ENCODE results near the gene MPND.

The MPND gene

DNA sequence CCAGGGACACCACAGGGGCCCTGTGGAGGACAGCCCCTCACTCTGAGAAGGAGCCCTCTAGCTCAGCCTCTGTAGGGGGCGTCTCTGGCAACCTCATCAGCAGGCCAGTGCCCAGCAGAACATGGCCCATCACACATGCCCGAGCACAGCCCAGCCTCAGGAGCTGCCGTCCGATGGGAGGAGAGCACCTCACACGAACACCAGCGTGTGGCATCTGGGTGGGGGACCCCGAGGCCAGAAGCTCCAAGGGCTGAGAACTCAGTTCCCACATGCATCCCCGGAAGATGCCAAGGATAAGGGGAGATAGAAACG, 45.7 kb downstream of the MPND start:
- no peak overlapping the region for H3K9ac ChIP-seq

DNA sequence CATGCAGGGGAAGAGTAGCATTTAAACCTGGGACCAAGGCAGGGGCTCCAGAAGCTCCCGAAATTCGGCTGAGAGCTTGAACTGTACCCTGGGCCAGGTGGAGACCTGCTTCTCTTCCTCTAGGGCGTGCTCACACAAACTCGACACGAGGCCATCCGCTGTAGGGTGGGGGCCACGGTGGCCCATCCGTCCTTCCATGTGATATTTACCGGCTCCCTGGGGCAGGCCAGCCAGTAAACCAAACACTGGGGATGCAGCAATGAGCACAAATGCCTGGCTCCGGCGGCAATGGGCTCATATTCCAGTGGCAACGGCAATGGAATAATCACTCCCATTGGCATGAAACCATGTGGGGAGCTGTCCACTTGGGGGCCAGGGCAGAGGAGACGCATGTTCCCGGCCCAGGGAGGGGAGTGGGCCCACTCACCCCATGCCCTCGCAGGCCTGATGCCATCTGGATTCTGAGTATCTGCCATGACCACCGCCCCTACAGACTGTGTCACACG, 46.2 kb downstream of the MPND start:
- peaks cover 40% of the 10 kb centered on the region for H3K4me1 ChIP-seq
- no peaks in the 10 kb centered on the region for H3K9me3 ChIP-seq (ENCODE audit: control insufficient read depth, low read length)
- no peaks in the 10 kb centered on the region for H3K27me3 ChIP-seq (ENCODE audit: control insufficient read depth, insufficient read depth, low read length)
- H2AFZ ChIP-seq, result no peak overlapping the region
- peak overlapping the region; percentile 76 for H3K27ac ChIP-seq
- H3K9ac ChIP-seq, result no peak overlapping the region
- H3K36me3 ChIP-seq (ENCODE audit: control insufficient read depth, insufficient read depth, low read length), result no peaks in the 10 kb centered on the region
- no peak overlapping the region for H3K4me2 ChIP-seq (ENCODE audit: low read length)
- TF ChIP-seq, protein P1, sequence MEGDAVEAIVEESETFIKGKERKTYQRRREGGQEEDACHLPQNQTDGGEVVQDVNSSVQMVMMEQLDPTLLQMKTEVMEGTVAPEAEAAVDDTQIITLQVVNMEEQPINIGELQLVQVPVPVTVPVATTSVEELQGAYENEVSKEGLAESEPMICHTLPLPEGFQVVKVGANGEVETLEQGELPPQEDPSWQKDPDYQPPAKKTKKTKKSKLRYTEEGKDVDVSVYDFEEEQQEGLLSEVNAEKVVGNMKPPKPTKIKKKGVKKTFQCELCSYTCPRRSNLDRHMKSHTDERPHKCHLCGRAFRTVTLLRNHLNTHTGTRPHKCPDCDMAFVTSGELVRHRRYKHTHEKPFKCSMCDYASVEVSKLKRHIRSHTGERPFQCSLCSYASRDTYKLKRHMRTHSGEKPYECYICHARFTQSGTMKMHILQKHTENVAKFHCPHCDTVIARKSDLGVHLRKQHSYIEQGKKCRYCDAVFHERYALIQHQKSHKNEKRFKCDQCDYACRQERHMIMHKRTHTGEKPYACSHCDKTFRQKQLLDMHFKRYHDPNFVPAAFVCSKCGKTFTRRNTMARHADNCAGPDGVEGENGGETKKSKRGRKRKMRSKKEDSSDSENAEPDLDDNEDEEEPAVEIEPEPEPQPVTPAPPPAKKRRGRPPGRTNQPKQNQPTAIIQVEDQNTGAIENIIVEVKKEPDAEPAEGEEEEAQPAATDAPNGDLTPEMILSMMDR (IDR thresholded peaks at IDR 0.05), result no peak
- H3K4me3 ChIP-seq (ENCODE audit: low read depth, low read length), result no peak overlapping the region
- H3K79me2 ChIP-seq, result peaks cover 70% of the 10 kb centered on the region

More for the DNA sequence above, 45.7 kb downstream of the MPND start:
- Histone ChIP-seq H3K36me3 (ENCODE audit: control insufficient read depth, insufficient read depth, low read length) (no peaks in the 10 kb centered on the region), H3K27ac (peak overlapping the region; percentile 64), H3K79me2 (peaks cover 70% of the 10 kb centered on the region), H3K4me1 (peaks cover 35% of the 10 kb centered on the region), H3K4me2 (ENCODE audit: low read length) (no peak overlapping the region), H3K27me3 (ENCODE audit: control insufficient read depth, insufficient read depth, low read length) (no peaks in the 10 kb centered on the region), H3K4me3 (ENCODE audit: low read depth, low read length) (no peak overlapping the region), H2AFZ (no peak overlapping the region), H3K9me3 (ENCODE audit: control insufficient read depth, low read length) (no peaks in the 10 kb centered on the region)
- TF ChIP-seq, protein P1 (IDR thresholded peaks at IDR 0.05), result no peak

DNA sequence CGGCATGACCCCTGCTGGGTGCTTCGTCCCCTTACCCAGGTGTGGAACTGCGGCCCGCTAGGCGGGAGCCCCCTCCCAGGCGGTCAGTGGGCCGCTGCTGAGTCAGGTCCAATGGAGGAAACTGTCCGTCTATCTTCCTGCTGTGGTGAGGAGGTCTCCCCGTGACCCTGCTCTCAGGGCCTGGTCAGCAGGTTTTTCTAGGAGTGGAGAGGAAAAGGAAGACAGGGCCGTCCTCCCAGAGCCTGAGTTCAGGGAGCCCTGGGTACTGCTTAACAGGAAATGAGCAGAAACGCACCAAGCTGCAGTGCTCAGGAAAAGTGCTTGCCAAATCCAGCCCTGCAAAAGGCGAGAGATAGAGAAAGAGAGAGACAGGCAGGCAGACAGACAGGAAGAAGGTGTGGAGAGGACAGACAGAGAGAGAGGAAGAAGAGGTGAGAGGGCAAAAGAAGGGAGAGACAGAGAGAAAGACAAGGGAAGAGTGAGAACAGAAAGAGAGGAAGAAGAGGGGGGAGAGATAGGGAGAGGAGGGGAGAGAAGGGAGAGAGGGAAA, 46.7 kb downstream of the MPND start:
- H3K4me1 ChIP-seq, result peaks cover 46% of the 10 kb centered on the region

DNA sequence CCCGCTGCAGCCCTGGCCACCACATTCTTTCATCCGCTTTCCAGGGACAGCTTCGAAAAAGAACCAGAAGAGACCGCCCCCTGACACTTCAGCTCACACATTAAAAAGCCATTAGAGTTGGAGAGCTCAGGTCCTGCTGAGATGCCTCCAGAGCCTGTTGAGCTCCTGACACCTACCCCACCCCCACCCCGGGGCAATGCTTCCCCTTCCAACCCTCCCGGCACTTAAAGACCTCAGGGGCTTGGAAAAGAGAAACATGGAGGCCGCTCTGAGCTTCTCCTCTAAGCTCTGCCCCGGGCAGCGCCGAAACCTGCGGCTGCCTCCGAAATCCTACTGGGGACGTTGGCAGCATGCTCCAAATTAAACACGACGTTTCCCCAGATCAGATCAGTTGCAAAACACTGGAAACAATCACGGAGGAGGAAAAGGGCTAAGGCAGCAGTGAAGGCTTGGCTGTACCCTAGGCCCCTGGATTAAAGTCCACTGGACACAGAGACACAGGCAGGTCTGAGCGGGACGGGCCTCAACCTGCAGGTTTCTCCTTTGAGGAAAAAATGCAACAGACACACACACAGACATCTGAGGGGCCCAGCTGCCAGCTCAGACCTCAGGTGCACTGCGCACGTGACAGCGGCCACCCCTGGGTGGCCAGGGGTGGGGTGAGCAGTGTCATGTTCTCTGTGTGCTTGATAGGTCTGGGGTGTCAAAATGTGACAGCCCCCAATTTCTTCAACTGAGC, 47.4 kb downstream of the MPND start:
- H3K4me1 ChIP-seq, result peaks cover 49% of the 10 kb centered on the region
- no peak overlapping the region for H3K9ac ChIP-seq
- H3K27ac ChIP-seq, result peak overlapping the region; percentile 76
- peak overlapping the region; percentile 39 for H2AFZ ChIP-seq
- no peak overlapping the region for H3K4me3 ChIP-seq (ENCODE audit: low read depth, low read length)
- no peaks in the 10 kb centered on the region for H3K36me3 ChIP-seq (ENCODE audit: control insufficient read depth, insufficient read depth, low read length)
- no peaks in the 10 kb centered on the region for H3K9me3 ChIP-seq (ENCODE audit: control insufficient read depth, low read length)
- TF ChIP-seq, protein P1 (IDR thresholded peaks at IDR 0.05), result no peak
- H3K27me3 ChIP-seq (ENCODE audit: control insufficient read depth, insufficient read depth, low read length), result no peaks in the 10 kb centered on the region
- H3K4me2 ChIP-seq (ENCODE audit: low read length), result peak overlapping the region; percentile 40
- peaks cover 70% of the 10 kb centered on the region for H3K79me2 ChIP-seq

More for the DNA sequence above, 46.7 kb downstream of the MPND start:
- H3K4me2 ChIP-seq (ENCODE audit: low read length), result no peak overlapping the region
- H3K4me3 ChIP-seq (ENCODE audit: low read depth, low read length), result no peak overlapping the region
- H3K27me3 ChIP-seq (ENCODE audit: control insufficient read depth, insufficient read depth, low read length), result no peaks in the 10 kb centered on the region
- TF ChIP-seq, protein P1 (IDR thresholded peaks at IDR 0.05), result no peak
- no peak overlapping the region for H3K9ac ChIP-seq
- peaks cover 70% of the 10 kb centered on the region for H3K79me2 ChIP-seq
- no peak overlapping the region for H2AFZ ChIP-seq
- H3K9me3 ChIP-seq (ENCODE audit: control insufficient read depth, low read length), result no peaks in the 10 kb centered on the region
- H3K27ac ChIP-seq, result peak overlapping the region; percentile 76
- H3K36me3 ChIP-seq (ENCODE audit: control insufficient read depth, insufficient read depth, low read length), result no peaks in the 10 kb centered on the region
